Testis (tissue), 3 donors: Measurements from ENCODE around the gene COCH. TPM values are rescaled to one million over a fixed set of nuclear protein-coding genes. Genes with fewer than 3 reads are reported as not detected.

Experiments used
- DNase-seq: peaks from one replicate; pipeline ENCODE4 v3.0.0-alpha.2; 2019
- H3K27ac ChIP-seq, 2 donors: fragments of 200-600 bp; sonication (generic); one replicate each; pipeline ENCODE4 v1.5.1; 2019
- H3K27me3 ChIP-seq: fragments of 200-600 bp; sonication (generic); one replicate; pipeline ENCODE4 v1.5.1; 2019
- H3K36me3 ChIP-seq: fragments of 200-600 bp; sonication (generic); one replicate; pipeline ENCODE4 v1.5.1; 2017; ENCODE audit warnings: low read depth; ENCODE audit errors: missing control alignments
- H3K4me1 ChIP-seq: fragments of 200-600 bp; sonication (generic); one replicate; pipeline ENCODE4 v1.5.1; 2019
- H3K4me3 ChIP-seq, 2 donors: fragments of 200-600 bp; sonication (generic); one replicate each; pipeline ENCODE4 v1.5.1; 2017 to 2019
- H3K9me3 ChIP-seq: fragments of 200-600 bp; sonication (generic); one replicate; pipeline ENCODE4 v1.5.1; 2017
- POLR2A ChIP-seq: fragments of 450-650 bp; IDR thresholded peaks from one replicate; pipeline ENCODE4 v1.6.1; 2017; ENCODE audit warnings: antibody characterized with exemption, mild to moderate bottlenecking, moderate library complexity
- WGBS, 2 donors: methylation state at CpG; one replicate each; pipeline ENCODE4 v1.1.5; 2018; 5-methylcytosine and 5-hydroxymethylcytosine counted together
- intact Hi-C: fragments of 100-400 bp; cut with DNase I; formaldehyde crosslinking; loops from one replicate; pipeline ENCODE4 v1.15.1; 2023; ENCODE audit warnings: low total_unique reads
- polyA plus RNA-seq: library from polyadenylated mRNA; stranded (reverse); fragments of 350-450 nt; fragmentation: Illumina TruSeq; extraction: RNeasy Lipid Tissue Mini Kit (QIAGEN cat#74804); gene quantifications from one replicate; pipeline ENCODE4 v1.2.3, GENCODE V29; 2014; ENCODE audit warnings: low read depth, low replicate concordance; ENCODE audit not compliant: insufficient read depth
- total RNA-seq, 2 donors: library from RNA; depleted of rRNA; stranded (reverse); fragments of >200 nt; gene quantifications; one replicate each; pipeline ENCODE4 v1.2.3, GENCODE V29; 2016
- TF ChIP-seq, protein P1 (sequence below), 3 experiments: fragments of 450-650 bp in 2 of 3; fragments of 200-600 bp in 1 of 3; sonication (generic) in 1 of 3; IDR thresholded peaks; one replicate each; pipeline ENCODE4 v1.5.1; 2016 to 2019; ENCODE audit warnings: antibody characterized with exemption in 3 of 3, mild to moderate bottlenecking in 2 of 3, moderate library complexity in 1 of 3

Gene COCH
- total and polyA plus RNA-seq, 3 donors from 2014 or later, result 2.2 to 5.0 (median 3.0) TPM

DNA sequence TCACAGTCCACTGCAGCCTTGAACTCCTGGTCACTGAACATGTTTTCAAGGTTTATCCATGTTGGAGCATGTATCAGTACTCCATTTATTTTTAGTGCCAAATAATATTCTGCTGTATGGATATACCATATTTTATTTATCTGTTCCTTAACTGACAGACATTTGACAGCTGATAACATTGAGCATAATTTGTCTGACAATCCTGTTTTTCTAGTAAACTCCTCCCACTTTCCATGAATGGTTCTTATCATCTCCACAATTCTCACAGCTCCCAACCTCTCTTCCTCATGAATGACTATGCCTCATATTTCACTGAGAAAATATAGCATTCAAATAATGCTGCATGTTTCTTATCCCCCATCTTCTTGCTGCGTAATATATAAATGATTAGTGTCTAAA, 33.3 kb downstream of the COCH start:
- DNase-seq, result no peak
- Histone ChIP-seq H3K4me1 (no peaks in the 10 kb centered on the region), H3K27me3 (no peaks in the 10 kb centered on the region), H3K27ac (no peak overlapping the region), H3K36me3 (no peaks in the 10 kb centered on the region), H3K9me3 (no peaks in the 10 kb centered on the region), H3K4me3 (no peak overlapping the region)
- intact Hi-C loops, result no loop called here
- 83 to 93% methylated on average over 1 of the region's 1 CpG for WGBS, 2 donors
- TF ChIP-seq, protein P1, sequence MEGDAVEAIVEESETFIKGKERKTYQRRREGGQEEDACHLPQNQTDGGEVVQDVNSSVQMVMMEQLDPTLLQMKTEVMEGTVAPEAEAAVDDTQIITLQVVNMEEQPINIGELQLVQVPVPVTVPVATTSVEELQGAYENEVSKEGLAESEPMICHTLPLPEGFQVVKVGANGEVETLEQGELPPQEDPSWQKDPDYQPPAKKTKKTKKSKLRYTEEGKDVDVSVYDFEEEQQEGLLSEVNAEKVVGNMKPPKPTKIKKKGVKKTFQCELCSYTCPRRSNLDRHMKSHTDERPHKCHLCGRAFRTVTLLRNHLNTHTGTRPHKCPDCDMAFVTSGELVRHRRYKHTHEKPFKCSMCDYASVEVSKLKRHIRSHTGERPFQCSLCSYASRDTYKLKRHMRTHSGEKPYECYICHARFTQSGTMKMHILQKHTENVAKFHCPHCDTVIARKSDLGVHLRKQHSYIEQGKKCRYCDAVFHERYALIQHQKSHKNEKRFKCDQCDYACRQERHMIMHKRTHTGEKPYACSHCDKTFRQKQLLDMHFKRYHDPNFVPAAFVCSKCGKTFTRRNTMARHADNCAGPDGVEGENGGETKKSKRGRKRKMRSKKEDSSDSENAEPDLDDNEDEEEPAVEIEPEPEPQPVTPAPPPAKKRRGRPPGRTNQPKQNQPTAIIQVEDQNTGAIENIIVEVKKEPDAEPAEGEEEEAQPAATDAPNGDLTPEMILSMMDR (IDR thresholded peaks at IDR 0.05), result no peak
- no peak for TF ChIP-seq POLR2A

DNA sequence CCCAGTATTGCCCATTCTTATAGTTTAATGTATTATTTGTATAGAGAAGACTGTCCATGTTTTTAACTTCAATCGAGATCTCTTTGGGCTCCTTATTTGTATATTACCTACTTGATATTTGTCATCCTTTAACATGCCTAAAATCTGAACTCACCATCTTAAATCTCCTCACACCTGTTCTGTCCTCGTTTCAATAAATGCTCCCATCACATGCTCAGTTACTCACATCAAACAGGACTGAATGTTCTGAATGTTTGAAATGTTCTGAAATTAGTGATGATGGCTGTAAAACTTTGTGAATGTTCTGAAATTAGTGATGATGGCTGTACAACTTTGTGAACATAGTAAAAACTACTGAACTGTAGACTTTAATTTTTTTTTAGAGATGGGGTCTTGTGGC, 34.5 kb downstream of the COCH start:
- no peak for DNase-seq
- Histone ChIP-seq H3K27ac (no peak overlapping the region), H3K36me3 (no peaks in the 10 kb centered on the region), H3K27me3 (no peaks in the 10 kb centered on the region), H3K4me1 (no peaks in the 10 kb centered on the region), H3K9me3 (no peaks in the 10 kb centered on the region), H3K4me3 (no peak overlapping the region)
- intact Hi-C loops, result no loop called here
- TF ChIP-seq, protein P1 (IDR thresholded peaks at IDR 0.05), result no peak
- TF ChIP-seq POLR2A, result no peak
- 80% methylated on average over 2 of the region's 2 CpGs for WGBS, 2 donors

DNA sequence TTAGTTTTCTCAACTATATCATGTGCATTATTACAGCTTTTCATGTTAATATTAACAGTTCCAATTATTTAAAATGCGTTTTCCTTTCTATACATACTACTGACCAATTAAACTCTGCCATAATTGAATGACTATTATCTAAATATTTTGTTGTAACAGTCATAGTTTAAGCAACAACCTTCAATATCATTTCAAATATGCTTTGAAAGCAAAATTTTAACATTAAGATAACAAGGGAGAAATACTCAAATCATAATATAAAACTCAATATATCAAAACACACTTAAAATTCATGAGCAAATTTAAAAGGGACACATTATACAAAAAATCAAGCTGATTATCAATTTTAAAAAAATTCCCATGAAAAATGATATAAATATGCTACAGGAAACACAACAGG, 40.5 kb downstream of the COCH start:
- Histone ChIP-seq H3K4me1 (no peaks in the 10 kb centered on the region), H3K27me3 (no peaks in the 10 kb centered on the region), H3K4me3 (no peak overlapping the region), H3K27ac (no peak overlapping the region), H3K9me3 (no peaks in the 10 kb centered on the region), H3K36me3 (no peaks in the 10 kb centered on the region)
- DNase-seq, result no peak
- WGBS, 2 donors, result 96 to 98% methylated on average over 1 of the region's 1 CpG
- intact Hi-C loops, result no loop called here
- TF ChIP-seq, protein P1 (IDR thresholded peaks at IDR 0.05), result no peak
- no peak for TF ChIP-seq POLR2A

DNA sequence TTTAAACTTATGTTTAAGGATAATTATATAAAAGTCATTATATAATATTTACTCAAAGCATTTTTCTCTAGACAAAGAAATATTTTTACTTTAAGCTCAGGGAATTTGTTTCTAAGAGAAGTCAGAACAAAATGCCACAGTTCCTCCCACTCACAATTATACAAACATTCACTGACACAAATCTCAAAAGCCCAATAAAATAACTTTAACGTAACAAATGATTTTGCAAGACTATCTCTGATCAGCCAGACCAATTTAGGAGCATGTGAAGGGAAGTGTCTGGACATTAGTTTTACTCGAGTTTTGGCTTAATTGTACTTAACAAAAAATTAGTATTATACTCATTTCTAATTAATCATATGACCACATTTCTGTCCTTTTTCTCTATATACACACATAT, 41.2 kb downstream of the COCH start:
- intact Hi-C loops, result no loop called here

DNA sequence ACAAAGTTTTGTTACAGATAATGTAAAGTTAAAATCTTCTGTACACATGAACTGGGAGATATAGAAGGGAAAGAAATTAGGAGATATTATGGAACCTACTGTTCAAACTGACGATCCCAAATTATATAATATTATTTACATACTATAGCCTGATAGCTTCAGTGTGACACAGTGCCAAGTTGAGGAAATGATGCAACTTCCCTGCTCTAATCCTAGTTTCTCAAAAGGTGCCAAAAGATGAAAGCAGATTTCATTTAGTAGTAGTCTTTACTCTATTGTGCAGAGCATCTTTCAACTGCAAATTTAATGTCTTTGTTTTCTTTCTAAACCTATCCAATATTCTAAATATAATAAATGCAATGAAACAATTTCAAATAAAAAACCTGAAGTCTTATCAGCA, 46.9 kb downstream of the COCH start:
- no peaks in the 10 kb centered on the region for H3K36me3 ChIP-seq
- H3K9me3 ChIP-seq, result no peaks in the 10 kb centered on the region
- 77 to 81% methylated on average over 1 of the region's 1 CpG for WGBS, 2 donors
- H3K4me3 ChIP-seq, result no peak overlapping the region
- intact Hi-C loops, result no loop called here
- no peak overlapping the region for H3K27ac ChIP-seq
- no peaks in the 10 kb centered on the region for H3K27me3 ChIP-seq
- no peak for DNase-seq
- H3K4me1 ChIP-seq, result no peaks in the 10 kb centered on the region
- TF ChIP-seq, protein P1 (IDR thresholded peaks at IDR 0.05), result no peak
- TF ChIP-seq POLR2A, result no peak

More for the DNA sequence above, 41.2 kb downstream of the COCH start:
- Histone ChIP-seq H3K27ac (no peak overlapping the region), H3K9me3 (no peaks in the 10 kb centered on the region), H3K4me1 (no peaks in the 10 kb centered on the region), H3K27me3 (no peaks in the 10 kb centered on the region), H3K36me3 (no peaks in the 10 kb centered on the region), H3K4me3 (no peak overlapping the region)
- 21 to 37% methylated on average over 2 of the region's 2 CpGs for WGBS, 2 donors
- no peak for DNase-seq
- TF ChIP-seq POLR2A, result no peak
- TF ChIP-seq, protein P1 (IDR thresholded peaks at IDR 0.05), result no peak
